GM18909 (cell line): ENCODE data around the gene DCAF15.

Experiments
- ATAC-seq: cut with Tn5 transposase; IDR thresholded peaks from one replicate; pipeline ENCODE4 v1.9.1; 2021; ENCODE audit warnings: mild to moderate bottlenecking; ENCODE audit not compliant: unreplicated experiment, poor library complexity

Gene DCAF15

GRCh38 chr19:13987101-13987890, 35.0 kb downstream of the DCAF15 start:
- ATAC-seq, result no peak

- ATAC-seq, result no peak
Measured at GRCh38 chr19:13989487-13989886, 37.2 kb downstream of the DCAF15 start.

GRCh38 chr19:13990085-13990484, 37.8 kb downstream of the DCAF15 start:
- no peak for ATAC-seq

- no peak for ATAC-seq
Measured at GRCh38 chr19:13992025-13992424, 39.7 kb downstream of the DCAF15 start.

GRCh38 chr19:13993590-13994300, 41.4 kb downstream of the DCAF15 start:
- ATAC-seq, result no peak

- no peak for ATAC-seq
Measured at GRCh38 chr19:13995017-13995728, 42.9 kb downstream of the DCAF15 start.

DNA sequence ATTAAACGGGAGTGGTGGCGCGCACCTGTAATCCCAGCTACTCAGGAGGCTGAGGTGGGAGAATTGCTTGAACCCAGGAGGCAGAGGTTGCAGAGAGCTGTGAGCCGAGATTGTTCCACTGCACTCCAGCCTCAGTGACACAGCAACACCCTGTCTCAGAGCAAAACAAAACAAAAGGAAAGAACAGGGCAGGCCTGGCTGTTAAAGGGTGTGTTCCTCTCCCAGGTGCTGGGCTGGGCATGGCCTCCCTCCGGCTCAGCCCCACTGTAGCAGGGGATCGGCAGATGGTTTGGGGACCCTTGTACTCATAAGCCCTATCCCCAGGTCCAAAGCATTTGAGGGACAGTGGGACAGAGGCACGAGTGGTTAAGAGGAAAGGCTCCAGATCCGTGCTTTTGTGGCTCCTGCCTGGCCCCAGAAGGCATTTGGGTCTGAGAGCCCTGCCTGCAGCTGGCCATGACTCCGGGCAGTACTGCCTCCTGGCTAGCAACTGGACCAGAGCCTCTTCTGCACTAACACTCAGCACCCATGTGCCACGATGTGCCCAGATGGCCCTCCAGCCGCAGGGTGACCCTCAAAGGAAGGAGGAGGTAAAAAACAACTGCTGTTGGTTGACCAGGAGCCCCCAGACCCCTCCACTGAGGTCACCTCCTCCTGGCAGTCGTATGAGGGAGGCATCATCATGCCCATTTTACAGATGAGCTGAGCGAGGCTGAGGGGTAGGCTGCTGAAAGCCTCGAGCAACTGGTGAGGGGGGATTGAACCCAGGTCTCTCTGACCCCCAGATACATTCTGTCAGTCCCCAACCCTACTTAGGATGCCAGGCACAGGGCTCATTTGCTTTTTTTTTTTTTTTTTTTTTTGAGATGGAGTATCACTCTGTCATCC, 43.8 kb downstream of the DCAF15 start:
- ATAC-seq, result no peak

- no peak for ATAC-seq
Measured at GRCh38 chr19:13996928-13997630, 44.8 kb downstream of the DCAF15 start.

GRCh38 chr19:13997631-13997962, 45.3 kb downstream of the DCAF15 start:
- no peak for ATAC-seq

GRCh38 chr19:13998426-13998825, 46.1 kb downstream of the DCAF15 start:
- ATAC-seq, result no peak

GRCh38 chr19:13999085-13999484, 46.8 kb downstream of the DCAF15 start:
- no peak for ATAC-seq

DNA sequence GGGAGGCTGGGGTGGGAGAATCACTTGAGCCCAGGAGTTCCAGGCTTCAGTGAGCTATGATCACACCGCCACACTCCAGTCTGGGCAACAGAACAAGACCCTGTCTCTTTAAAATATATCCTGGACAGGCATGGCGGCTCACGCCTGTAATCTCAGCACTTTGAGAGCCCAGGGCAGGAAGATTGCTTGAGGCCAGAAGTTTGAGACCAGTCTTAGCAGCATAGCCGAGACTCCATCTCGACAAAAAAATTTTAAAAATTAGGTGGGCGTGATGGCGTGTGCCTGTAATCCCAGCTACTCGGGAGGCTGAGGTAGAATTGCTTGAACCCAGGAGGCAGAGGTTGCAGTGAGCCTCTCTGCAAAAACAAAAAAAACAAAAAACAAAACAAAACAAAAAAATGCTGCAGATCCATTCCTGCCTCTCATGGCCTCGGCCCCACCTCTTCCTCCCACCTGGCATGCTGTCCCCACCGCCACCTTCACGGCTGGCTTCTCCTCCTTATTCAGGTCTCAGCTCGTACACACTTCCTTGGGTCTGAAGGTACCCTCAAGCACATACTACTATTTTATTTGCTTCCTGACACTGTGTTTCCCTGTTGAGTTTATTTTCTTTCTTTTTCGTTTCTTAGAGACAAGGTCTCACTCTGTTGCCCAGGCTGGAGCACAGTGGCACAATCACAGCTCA, 48.5 kb downstream of the DCAF15 start:
- no peak for ATAC-seq

- no peak for ATAC-seq
Measured at GRCh38 chr19:14002571-14003250, 50.4 kb downstream of the DCAF15 start.

GRCh38 chr19:14003251-14004055, 51.1 kb downstream of the DCAF15 start:
- no peak for ATAC-seq

- no peak for ATAC-seq
Measured at GRCh38 chr19:14004619-14005348, 52.5 kb downstream of the DCAF15 start.

DNA sequence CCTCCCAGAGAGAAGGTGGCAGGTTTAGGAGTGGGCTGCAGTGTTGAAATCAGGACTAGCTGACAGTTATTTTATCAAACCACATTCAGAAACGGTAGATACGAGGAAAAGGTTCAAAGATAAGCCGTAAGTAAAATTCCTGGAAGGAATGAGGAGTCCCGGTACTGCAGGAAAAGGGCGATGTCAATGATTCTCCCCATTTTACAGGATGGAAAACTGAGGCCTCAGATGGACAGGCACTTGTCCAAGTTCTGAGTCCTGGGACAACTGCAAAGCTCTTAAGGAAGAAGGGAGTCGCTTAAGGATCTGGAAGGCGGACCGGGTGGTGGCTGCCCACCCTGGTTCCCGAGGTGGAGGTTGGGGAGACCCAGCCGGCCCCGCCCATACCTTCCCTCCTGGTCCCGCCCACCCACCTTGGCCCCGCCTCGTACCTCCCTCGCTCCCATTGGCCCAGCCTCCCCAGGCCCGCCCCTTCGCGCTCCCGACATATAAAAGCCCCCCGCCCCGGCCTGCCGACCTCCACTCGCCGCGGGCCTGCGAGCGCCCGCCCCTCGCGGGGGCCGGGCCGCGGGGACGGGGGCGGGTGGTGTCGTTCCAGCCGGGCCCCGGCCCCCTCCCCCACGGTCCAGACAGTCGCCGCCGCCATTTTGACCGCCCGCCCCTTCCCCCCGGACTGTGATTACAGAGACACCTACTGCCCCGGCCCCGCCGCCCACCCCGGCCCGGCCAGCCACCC, 53.2 kb downstream of the DCAF15 start:
- peak; percentile 45 for ATAC-seq
